HCT116 (cell line): ENCODE measurements around the gene SPPL2C. TPM values are rescaled to one million over a fixed set of nuclear protein-coding genes. Genes with fewer than 3 reads are reported as not detected.

Experiments
- ATAC-seq: fragments of 200-7000 bp; cut with Tn5 transposase; 2 replicates; pipeline ENCODE4 v1.9.1; 2020; ENCODE audit warnings: mild to moderate bottlenecking, moderate library complexity
- BruUV-seq: library from RNA; stranded (reverse); fragments of 400-500 nt; replicated peaks from 2 replicates; lab custom pipeline; 2021; lab: Mats Ljungman, UMichigan
- CTCF ChIA-PET: fragments of 300-600 bp; sonication (Branson Sonifier 250); formaldehyde crosslinking; loops from one replicate; lab custom pipeline; 2021; ENCODE audit warnings: antibody characterized with exemption; lab: Charles Lee
- POLR2A ChIA-PET: fragments of 300-600, 350-600 bp; sonication (Branson Sonifier 250); formaldehyde crosslinking; loops from one replicate; lab custom pipeline; 2021; ENCODE audit warnings: antibody characterized with exemption; lab: Charles Lee
- RAD21 ChIA-PET, 2 experiments: fragments of 300-600 bp; sonication (Branson Sonifier 250); formaldehyde crosslinking; loops; one replicate each; lab custom pipeline; 2023; ENCODE audit warnings: low total read pairs in 2 of 2; ENCODE audit not compliant: uncharacterized antibody in 2 of 2, unreplicated experiment in 2 of 2, low non-redundant PET in 1 of 2; lab: Charles Lee
- DNase-seq: peaks from one replicate; pipeline ENCODE4 v3.0.0-alpha.2; 2010; ENCODE audit warnings: low read depth, low spot score
- H2AFZ ChIP-seq: fragments of 200-600 bp; shearing (Covaris generic), sonication (generic); 2 replicates; pipeline ENCODE4 v1.6.1; 2017; ENCODE audit warnings: low read depth, mixed run types, mixed read lengths, antibody characterized with exemption, low read length; ENCODE audit not compliant: poor library complexity, severe bottlenecking
- H3K27ac ChIP-seq: 2 replicates; pipeline ENCODE4 v1.5.1; 2012; ENCODE audit warnings: low read depth, low read length
- H3K27me3 ChIP-seq: fragments of 200-600 bp; sonication (generic); 2 replicates; pipeline ENCODE4 v1.6.1; 2016; ENCODE audit warnings: mixed run types, low read length, mixed read lengths; ENCODE audit not compliant: insufficient read depth
- H3K36me3 ChIP-seq, 2 experiments: fragments of 200-500 bp in 1 of 2; fragments of 200-600 bp in 1 of 2; sonication (Bioruptor generic) in 1 of 2; sonication (generic) in 1 of 2; 2 replicates each; pipeline versions ENCODE4 v1.5.1 to v1.6.1; 2014 to 2016; ENCODE audit warnings: low read length in 2 of 2, inconsistent platforms in 1 of 2, mixed read lengths in 1 of 2, mixed run types in 1 of 2; ENCODE audit not compliant: insufficient read depth in 2 of 2, control insufficient read depth in 1 of 2
- H3K4me1 ChIP-seq, 2 experiments: fragments of 200-600 bp in 1 of 2; sonication (generic) in 1 of 2; 2 replicates each; pipeline versions ENCODE4 v1.5.1 to v1.6.1; 2012 to 2017; ENCODE audit warnings: low read length in 2 of 2, inconsistent platforms in 1 of 2, mild to moderate bottlenecking in 1 of 2, mixed read lengths in 1 of 2, mixed run types in 1 of 2, moderate library complexity in 1 of 2; ENCODE audit not compliant: insufficient read depth in 2 of 2, control insufficient read depth in 1 of 2
- H3K4me2 ChIP-seq: fragments of 200-600 bp; sonication (generic); 2 replicates; pipeline ENCODE4 v1.6.1; 2017; ENCODE audit warnings: mixed run types, low read length, mixed read lengths
- H3K4me3 ChIP-seq, 2 experiments: fragments of 200-600 bp in 1 of 2; sonication (generic) in 1 of 2; replicated peaks in 1 of 2; 2 replicates each; pipeline ENCODE4 v1.5.1; 2011 to 2016; ENCODE audit warnings: low read length in 2 of 2, control low read depth in 1 of 2, low read depth in 1 of 2, mild to moderate bottlenecking in 1 of 2, mixed read lengths in 1 of 2, mixed run types in 1 of 2
- H3K79me2 ChIP-seq: fragments of 200-600 bp; sonication (generic); 2 replicates; pipeline ENCODE4 v1.6.1; 2017; ENCODE audit warnings: mild to moderate bottlenecking, mixed run types, low read length, moderate library complexity, mixed read lengths; ENCODE audit not compliant: insufficient read depth
- H3K9ac ChIP-seq: fragments of 200-600 bp; sonication (generic); 2 replicates; pipeline ENCODE4 v1.6.1; 2016; ENCODE audit warnings: low read length, mixed read lengths
- H3K9me2 ChIP-seq: fragments of 200-600 bp; sonication (generic), shearing (Covaris generic); 2 replicates; pipeline ENCODE4 v1.6.1; 2017; ENCODE audit warnings: mixed run types, mild to moderate bottlenecking, moderate library complexity; ENCODE audit not compliant: insufficient read depth
- H3K9me3 ChIP-seq, 2 experiments: fragments of 200-500 bp in 1 of 2; fragments of 200-600 bp in 1 of 2; sonication (Bioruptor generic) in 1 of 2; sonication (generic) in 1 of 2; 2 replicates each; pipeline ENCODE4 v1.6.1; 2014 to 2017; ENCODE audit warnings: low read length in 2 of 2, mixed read lengths in 2 of 2, inconsistent platforms in 1 of 2, low read depth in 1 of 2, mild to moderate bottlenecking in 1 of 2, mixed run types in 1 of 2, moderate library complexity in 1 of 2; ENCODE audit not compliant: control insufficient read depth in 1 of 2, insufficient read depth in 1 of 2
- H4K20me1 ChIP-seq: fragments of 200-600 bp; sonication (generic), shearing (Covaris generic); 2 replicates; pipeline ENCODE4 v1.6.1; 2017; ENCODE audit warnings: mixed run types, mild to moderate bottlenecking, moderate library complexity; ENCODE audit not compliant: insufficient read depth
- CBX3 ChIP-seq: IDR thresholded peaks from 2 replicates; pipeline ENCODE4 v1.6.1; 2012; ENCODE audit warnings: low read depth
- CEBPB ChIP-seq: IDR thresholded peaks from 2 replicates; pipeline ENCODE4 v1.6.1; 2012; ENCODE audit warnings: low read depth
- EGR1 ChIP-seq: IDR thresholded peaks from 2 replicates; pipeline ENCODE4 v1.6.1; 2012; ENCODE audit warnings: low read depth
- ELF1 ChIP-seq: IDR thresholded peaks from 2 replicates; pipeline ENCODE4 v1.6.1; 2012; ENCODE audit warnings: low read depth, borderline replicate concordance
- EZH2 ChIP-seq: fragments of 200-600 bp; sonication (generic); IDR thresholded peaks from 2 replicates; pipeline ENCODE4 v1.6.1; 2017; ENCODE audit warnings: antibody characterized with exemption, mixed run types
- MAX ChIP-seq: IDR thresholded peaks from 2 replicates; pipeline ENCODE4 v1.6.1; 2012
- POLR2A ChIP-seq: IDR thresholded peaks from 2 replicates; pipeline ENCODE4 v1.7.0; 2011; ENCODE audit warnings: borderline replicate concordance; ENCODE audit not compliant: insufficient read depth, insufficient read length; ENCODE audit errors: extremely low read depth
- POLR2AphosphoS5 ChIP-seq: IDR thresholded peaks from 2 replicates; pipeline ENCODE4 v1.6.1; 2011; ENCODE audit warnings: mild to moderate bottlenecking, low read depth, low read length, moderate library complexity
- RAD21 ChIP-seq: IDR thresholded peaks from 2 replicates; pipeline ENCODE4 v1.6.1; 2012; ENCODE audit warnings: low read depth, mild to moderate bottlenecking
- SIN3A ChIP-seq: IDR thresholded peaks from 2 replicates; pipeline ENCODE4 v1.6.1; 2012; ENCODE audit warnings: low read depth
- TCF7L2 ChIP-seq: IDR thresholded peaks from 2 replicates; pipeline ENCODE4 v1.7.0; 2011; ENCODE audit warnings: borderline replicate concordance, inconsistent platforms; ENCODE audit not compliant: insufficient read depth, insufficient read length; ENCODE audit errors: extremely low read depth
- YY1 ChIP-seq: IDR thresholded peaks from 2 replicates; pipeline ENCODE4 v1.6.1; 2011; ENCODE audit warnings: low read length, low read depth, moderate library complexity, mild to moderate bottlenecking; ENCODE audit not compliant: insufficient replicate concordance; ENCODE audit errors: extremely low read depth
- ZFX ChIP-seq: fragments of 450-650 bp; IDR thresholded peaks from 2 replicates; pipeline ENCODE4 v1.6.1; 2017
- intact Hi-C: fragments of 100-400 bp; cut with micrococcal nuclease; formaldehyde crosslinking; loops from 2 replicates; pipeline ENCODE4 v1.10.0; 2022
- total RNA-seq: library from RNA; stranded (reverse); gene quantifications from one replicate; pipeline ENCODE4 v1.2.1, GENCODE V29; 2021; ENCODE audit not compliant: unreplicated experiment
- TF ChIP-seq, protein P1 (sequence below): IDR thresholded peaks from 2 replicates; pipeline ENCODE4 v1.6.1; 2011; ENCODE audit warnings: mild to moderate bottlenecking, low read length, moderate library complexity; ENCODE audit not compliant: insufficient replicate concordance; ENCODE audit errors: extremely low read depth
- TF ChIP-seq, protein P2 (sequence below): IDR thresholded peaks from 2 replicates; pipeline ENCODE4 v1.6.1; 2012; ENCODE audit warnings: low read depth
- TF ChIP-seq, protein P3 (sequence below): IDR thresholded peaks from 2 replicates; pipeline ENCODE4 v1.6.1; 2012

The SPPL2C gene
- total RNA-seq, 1 experiment from 2014 or later = not detected

- no peak for TF ChIP-seq YY1
- no peak for TF ChIP-seq ELF1
- TF ChIP-seq, protein P1, sequence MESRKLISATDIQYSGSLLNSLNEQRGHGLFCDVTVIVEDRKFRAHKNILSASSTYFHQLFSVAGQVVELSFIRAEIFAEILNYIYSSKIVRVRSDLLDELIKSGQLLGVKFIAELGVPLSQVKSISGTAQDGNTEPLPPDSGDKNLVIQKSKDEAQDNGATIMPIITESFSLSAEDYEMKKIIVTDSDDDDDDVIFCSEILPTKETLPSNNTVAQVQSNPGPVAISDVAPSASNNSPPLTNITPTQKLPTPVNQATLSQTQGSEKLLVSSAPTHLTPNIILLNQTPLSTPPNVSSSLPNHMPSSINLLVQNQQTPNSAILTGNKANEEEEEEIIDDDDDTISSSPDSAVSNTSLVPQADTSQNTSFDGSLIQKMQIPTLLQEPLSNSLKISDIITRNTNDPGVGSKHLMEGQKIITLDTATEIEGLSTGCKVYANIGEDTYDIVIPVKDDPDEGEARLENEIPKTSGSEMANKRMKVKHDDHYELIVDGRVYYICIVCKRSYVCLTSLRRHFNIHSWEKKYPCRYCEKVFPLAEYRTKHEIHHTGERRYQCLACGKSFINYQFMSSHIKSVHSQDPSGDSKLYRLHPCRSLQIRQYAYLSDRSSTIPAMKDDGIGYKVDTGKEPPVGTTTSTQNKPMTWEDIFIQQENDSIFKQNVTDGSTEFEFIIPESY = no peak
These were observed 43.9 kb upstream of the SPPL2C start (continued) for GRCh38 chr17:45800816-45801215.

- H2AFZ ChIP-seq = no peak overlapping the region
- intact Hi-C loops = no loop called here
- DNase-seq (no peak), ATAC-seq (no peak)
- BruUV-seq = no TSS peak
- POLR2A ChIA-PET = no interaction called here
- no peak overlapping the region for H3K4me3 ChIP-seq
- no peak overlapping the region for H3K4me2 ChIP-seq
- H3K27ac ChIP-seq = no peak overlapping the region
- RAD21 ChIA-PET = no interaction called here
- H3K27me3 ChIP-seq = peaks cover 17% of the 10 kb centered on the region; the same call in 1 of the 2 replicates
- H3K9me3 ChIP-seq = no peaks in the 10 kb centered on the region
- H4K20me1 ChIP-seq = no peaks in the 10 kb centered on the region
- no peak overlapping the region for H3K9ac ChIP-seq
- H3K9me2 ChIP-seq = no peaks in the 10 kb centered on the region
- H3K79me2 ChIP-seq = no peaks in the 10 kb centered on the region
- no peaks in the 10 kb centered on the region for H3K36me3 ChIP-seq
- CTCF ChIA-PET = no interaction called here
- H3K4me1 ChIP-seq = no peaks in the 10 kb centered on the region
- TF ChIP-seq ZFX (no peak), POLR2AphosphoS5 (no peak), YY1 (no peak), RAD21 (no peak), CEBPB (no peak), POLR2A (no peak), SIN3A (no peak), TCF7L2 (no peak), EGR1 (no peak), ELF1 (no peak), CBX3 (no peak), MAX (no peak), EZH2 (no peak)
- TF ChIP-seq, protein P2, sequence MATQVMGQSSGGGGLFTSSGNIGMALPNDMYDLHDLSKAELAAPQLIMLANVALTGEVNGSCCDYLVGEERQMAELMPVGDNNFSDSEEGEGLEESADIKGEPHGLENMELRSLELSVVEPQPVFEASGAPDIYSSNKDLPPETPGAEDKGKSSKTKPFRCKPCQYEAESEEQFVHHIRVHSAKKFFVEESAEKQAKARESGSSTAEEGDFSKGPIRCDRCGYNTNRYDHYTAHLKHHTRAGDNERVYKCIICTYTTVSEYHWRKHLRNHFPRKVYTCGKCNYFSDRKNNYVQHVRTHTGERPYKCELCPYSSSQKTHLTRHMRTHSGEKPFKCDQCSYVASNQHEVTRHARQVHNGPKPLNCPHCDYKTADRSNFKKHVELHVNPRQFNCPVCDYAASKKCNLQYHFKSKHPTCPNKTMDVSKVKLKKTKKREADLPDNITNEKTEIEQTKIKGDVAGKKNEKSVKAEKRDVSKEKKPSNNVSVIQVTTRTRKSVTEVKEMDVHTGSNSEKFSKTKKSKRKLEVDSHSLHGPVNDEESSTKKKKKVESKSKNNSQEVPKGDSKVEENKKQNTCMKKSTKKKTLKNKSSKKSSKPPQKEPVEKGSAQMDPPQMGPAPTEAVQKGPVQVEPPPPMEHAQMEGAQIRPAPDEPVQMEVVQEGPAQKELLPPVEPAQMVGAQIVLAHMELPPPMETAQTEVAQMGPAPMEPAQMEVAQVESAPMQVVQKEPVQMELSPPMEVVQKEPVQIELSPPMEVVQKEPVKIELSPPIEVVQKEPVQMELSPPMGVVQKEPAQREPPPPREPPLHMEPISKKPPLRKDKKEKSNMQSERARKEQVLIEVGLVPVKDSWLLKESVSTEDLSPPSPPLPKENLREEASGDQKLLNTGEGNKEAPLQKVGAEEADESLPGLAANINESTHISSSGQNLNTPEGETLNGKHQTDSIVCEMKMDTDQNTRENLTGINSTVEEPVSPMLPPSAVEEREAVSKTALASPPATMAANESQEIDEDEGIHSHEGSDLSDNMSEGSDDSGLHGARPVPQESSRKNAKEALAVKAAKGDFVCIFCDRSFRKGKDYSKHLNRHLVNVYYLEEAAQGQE = no peak
- TF ChIP-seq, protein P1 = no peak
- TF ChIP-seq, protein P3, sequence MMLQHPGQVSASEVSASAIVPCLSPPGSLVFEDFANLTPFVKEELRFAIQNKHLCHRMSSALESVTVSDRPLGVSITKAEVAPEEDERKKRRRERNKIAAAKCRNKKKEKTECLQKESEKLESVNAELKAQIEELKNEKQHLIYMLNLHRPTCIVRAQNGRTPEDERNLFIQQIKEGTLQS = no peak
These were observed 43.3 kb upstream of the SPPL2C start for GRCh38 chr17:45801421-45801820.
